HepG2 (cell line): ENCODE results near the gene GIPC1. TPM values are rescaled to one million over a fixed set of nuclear protein-coding genes. Genes with fewer than 3 reads are reported as not detected.

Experiments used
- AHR ChIP-seq: IDR thresholded peaks from 2 replicates; pipeline ENCODE4 v1.6.1; 2018; ENCODE audit warnings: missing genetic modification reagents, missing compliant biosample characterization
- AKAP8 ChIP-seq: sonication (generic); formaldehyde crosslinking; IDR thresholded peaks from 2 replicates; pipeline ENCODE4 v1.5.1; 2020; ENCODE audit warnings: mild to moderate bottlenecking, missing genetic modification reagents
- CAMTA2 ChIP-seq: sonication (generic); formaldehyde crosslinking; IDR thresholded peaks from 2 replicates; pipeline ENCODE4 v1.4.0; 2020; ENCODE audit warnings: mild to moderate bottlenecking, missing genetic modification reagents, borderline replicate concordance
- CHD4 ChIP-seq: fragments of 200-600 bp; sonication (generic); IDR thresholded peaks from 2 replicates; pipeline ENCODE4 v1.7.0; 2017; ENCODE audit warnings: mild to moderate bottlenecking, low read length, borderline replicate concordance
- MTF2 ChIP-seq: sonication (generic); formaldehyde crosslinking; IDR thresholded peaks from 2 replicates; pipeline ENCODE4 v1.5.0; 2020; ENCODE audit warnings: missing genetic modification reagents, borderline replicate concordance
- MYC ChIP-seq: sonication (generic); formaldehyde crosslinking; IDR thresholded peaks from 2 replicates; pipeline ENCODE4 v1.9.0; 2021; ENCODE audit warnings: missing genetic modification reagents, borderline replicate concordance
- SATB2 ChIP-seq: sonication (generic); formaldehyde crosslinking; IDR thresholded peaks from 2 replicates; pipeline ENCODE4 v1.5.0; 2020; ENCODE audit warnings: missing genetic modification reagents
- SP140L ChIP-seq: sonication (generic); formaldehyde crosslinking; IDR thresholded peaks from 2 replicates; pipeline ENCODE4 v1.4.0; 2020; ENCODE audit warnings: missing genetic modification reagents, borderline replicate concordance
- ZNF383 ChIP-seq: sonication (generic); formaldehyde crosslinking; IDR thresholded peaks from 2 replicates; pipeline ENCODE4 v1.4.0; 2020; ENCODE audit warnings: missing genetic modification reagents, mild to moderate bottlenecking, borderline replicate concordance
- ZNF775 ChIP-seq: sonication (generic); formaldehyde crosslinking; IDR thresholded peaks from 2 replicates; pipeline ENCODE4 v1.4.0; 2020; ENCODE audit warnings: missing genetic modification reagents, mild to moderate bottlenecking, moderate library complexity, borderline replicate concordance
- polyA plus RNA-seq, 8 experiments: library from polyadenylated mRNA; depleted of rRNA in 3 of 8; stranded (reverse) in 7 of 8; unstranded in 1 of 8; fragments of >200 nt; fragmentation: Illumina TruSeq in 4 of 8; extraction: Trizol in 4 of 8; gene quantifications; 2 replicates each; pipeline versions ENCODE4 v1.2.1 to v1.2.3, GENCODE V29; 2011 to 2016; ENCODE audit warnings: low read depth in 4 of 8, missing spikeins in 1 of 8, mixed read lengths in 1 of 8; ENCODE audit not compliant: insufficient read depth in 1 of 8
- total RNA-seq, 5 experiments: library from RNA; depleted of rRNA; stranded (reverse); fragments of >200 nt; fragmentation: Illumina TruSeq; extraction: Trizol; gene quantifications; 2 replicates each; pipeline ENCODE4 v1.2.3, GENCODE V29; 2016; ENCODE audit warnings: low read depth in 1 of 5
- TF ChIP-seq, protein P1 (sequence below): sonication (generic); formaldehyde crosslinking; IDR thresholded peaks from 2 replicates; pipeline ENCODE4 v1.4.0; 2020; ENCODE audit warnings: missing genetic modification reagents, borderline replicate concordance
- TF ChIP-seq, protein P2 (sequence below): sonication (generic); formaldehyde crosslinking; IDR thresholded peaks from 2 replicates; pipeline ENCODE4 v1.5.1; 2020; ENCODE audit warnings: missing genetic modification reagents, mild to moderate bottlenecking, borderline replicate concordance
- TF ChIP-seq, protein P3 (sequence below): sonication (generic); formaldehyde crosslinking; IDR thresholded peaks from 2 replicates; pipeline ENCODE4 v1.4.0; 2020; ENCODE audit warnings: missing genetic modification reagents
- TF ChIP-seq, protein P4 (sequence below), 2 experiments: sonication (generic) in 1 of 2; formaldehyde crosslinking in 1 of 2; IDR thresholded peaks; 2 replicates each; pipeline versions ENCODE4 v1.4.0 to v1.6.1; 2016 to 2020; ENCODE audit warnings: borderline replicate concordance in 1 of 2, low read depth in 1 of 2, mild to moderate bottlenecking in 1 of 2, missing genetic modification reagents in 1 of 2

GIPC1 gene
- total and polyA plus RNA-seq, 2 of the 13 experiments (the other 11 are each of a cell fraction or from before 2014, with no cell fraction given) = 27.1 to 48.1 TPM

DNA sequence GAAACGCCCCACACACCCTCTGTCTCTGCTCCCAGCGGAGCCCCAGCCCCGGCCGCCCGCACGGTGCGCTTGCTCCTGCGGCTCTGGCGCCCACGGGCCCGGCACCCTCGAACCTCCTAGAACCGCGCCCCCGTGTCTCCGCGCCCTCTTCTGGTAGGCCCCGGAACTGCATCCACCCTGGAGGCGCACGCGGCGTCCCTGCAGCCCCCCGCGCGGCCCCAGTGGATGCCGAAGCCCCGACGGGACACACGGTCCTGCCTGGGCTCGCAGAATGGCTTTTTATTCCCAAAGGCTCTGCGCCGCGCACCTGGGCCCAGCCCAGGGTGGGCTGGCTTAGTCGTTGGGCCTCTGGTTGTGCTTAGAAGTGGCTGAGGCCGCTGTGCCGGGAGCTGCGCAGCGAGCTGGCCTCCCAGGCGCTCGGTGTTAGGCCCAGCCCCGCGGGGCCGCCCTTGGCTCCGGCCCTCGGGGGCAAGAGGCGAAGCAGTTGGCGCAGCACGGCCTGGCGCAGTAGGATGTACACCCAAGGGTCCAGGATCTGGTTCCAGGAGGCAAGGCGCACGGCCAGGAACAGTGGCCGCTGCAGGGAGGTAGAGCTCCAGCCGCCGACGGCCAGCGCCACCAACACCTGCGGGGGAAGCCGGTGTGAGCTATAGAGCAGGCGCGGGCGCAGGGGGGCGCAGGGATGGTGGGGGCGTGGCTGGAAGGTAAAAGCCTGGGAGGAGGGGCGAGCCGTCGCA, 23.6 kb downstream of the GIPC1 start (continued):
- TF ChIP-seq, protein P1, sequence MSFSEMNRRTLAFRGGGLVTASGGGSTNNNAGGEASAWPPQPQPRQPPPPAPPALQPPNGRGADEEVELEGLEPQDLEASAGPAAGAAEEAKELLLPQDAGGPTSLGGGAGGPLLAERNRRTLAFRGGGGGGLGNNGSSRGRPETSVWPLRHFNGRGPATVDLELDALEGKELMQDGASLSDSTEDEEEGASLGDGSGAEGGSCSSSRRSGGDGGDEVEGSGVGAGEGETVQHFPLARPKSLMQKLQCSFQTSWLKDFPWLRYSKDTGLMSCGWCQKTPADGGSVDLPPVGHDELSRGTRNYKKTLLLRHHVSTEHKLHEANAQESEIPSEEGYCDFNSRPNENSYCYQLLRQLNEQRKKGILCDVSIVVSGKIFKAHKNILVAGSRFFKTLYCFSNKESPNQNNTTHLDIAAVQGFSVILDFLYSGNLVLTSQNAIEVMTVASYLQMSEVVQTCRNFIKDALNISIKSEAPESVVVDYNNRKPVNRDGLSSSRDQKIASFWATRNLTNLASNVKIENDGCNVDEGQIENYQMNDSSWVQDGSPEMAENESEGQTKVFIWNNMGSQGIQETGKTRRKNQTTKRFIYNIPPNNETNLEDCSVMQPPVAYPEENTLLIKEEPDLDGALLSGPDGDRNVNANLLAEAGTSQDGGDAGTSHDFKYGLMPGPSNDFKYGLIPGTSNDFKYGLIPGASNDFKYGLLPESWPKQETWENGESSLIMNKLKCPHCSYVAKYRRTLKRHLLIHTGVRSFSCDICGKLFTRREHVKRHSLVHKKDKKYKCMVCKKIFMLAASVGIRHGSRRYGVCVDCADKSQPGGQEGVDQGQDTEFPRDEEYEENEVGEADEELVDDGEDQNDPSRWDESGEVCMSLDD (CRISPR knock-in tag) = peak; percentile 55; the same call in 1 of the 2 replicates
- TF ChIP-seq ZNF775 (CRISPR knock-in tag) (no peak), CHD4 (no peak), ZNF383 (CRISPR knock-in tag) (no peak), SATB2 (CRISPR knock-in tag) (no peak), CAMTA2 (CRISPR knock-in tag) (peak; percentile 54; the same call in 1 of the 2 replicates), AKAP8 (peak; percentile 58; the same call in 1 of the 2 replicates), SP140L (CRISPR knock-in tag) (no peak), MYC (peak; percentile 77), AHR (CRISPR knock-in tag) (no peak), MTF2 (no peak)
- TF ChIP-seq, protein P2, sequence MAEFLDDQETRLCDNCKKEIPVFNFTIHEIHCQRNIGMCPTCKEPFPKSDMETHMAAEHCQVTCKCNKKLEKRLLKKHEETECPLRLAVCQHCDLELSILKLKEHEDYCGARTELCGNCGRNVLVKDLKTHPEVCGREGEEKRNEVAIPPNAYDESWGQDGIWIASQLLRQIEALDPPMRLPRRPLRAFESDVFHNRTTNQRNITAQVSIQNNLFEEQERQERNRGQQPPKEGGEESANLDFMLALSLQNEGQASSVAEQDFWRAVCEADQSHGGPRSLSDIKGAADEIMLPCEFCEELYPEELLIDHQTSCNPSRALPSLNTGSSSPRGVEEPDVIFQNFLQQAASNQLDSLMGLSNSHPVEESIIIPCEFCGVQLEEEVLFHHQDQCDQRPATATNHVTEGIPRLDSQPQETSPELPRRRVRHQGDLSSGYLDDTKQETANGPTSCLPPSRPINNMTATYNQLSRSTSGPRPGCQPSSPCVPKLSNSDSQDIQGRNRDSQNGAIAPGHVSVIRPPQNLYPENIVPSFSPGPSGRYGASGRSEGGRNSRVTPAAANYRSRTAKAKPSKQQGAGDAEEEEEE (CRISPR knock-in tag) = no peak
- TF ChIP-seq, protein P3, sequence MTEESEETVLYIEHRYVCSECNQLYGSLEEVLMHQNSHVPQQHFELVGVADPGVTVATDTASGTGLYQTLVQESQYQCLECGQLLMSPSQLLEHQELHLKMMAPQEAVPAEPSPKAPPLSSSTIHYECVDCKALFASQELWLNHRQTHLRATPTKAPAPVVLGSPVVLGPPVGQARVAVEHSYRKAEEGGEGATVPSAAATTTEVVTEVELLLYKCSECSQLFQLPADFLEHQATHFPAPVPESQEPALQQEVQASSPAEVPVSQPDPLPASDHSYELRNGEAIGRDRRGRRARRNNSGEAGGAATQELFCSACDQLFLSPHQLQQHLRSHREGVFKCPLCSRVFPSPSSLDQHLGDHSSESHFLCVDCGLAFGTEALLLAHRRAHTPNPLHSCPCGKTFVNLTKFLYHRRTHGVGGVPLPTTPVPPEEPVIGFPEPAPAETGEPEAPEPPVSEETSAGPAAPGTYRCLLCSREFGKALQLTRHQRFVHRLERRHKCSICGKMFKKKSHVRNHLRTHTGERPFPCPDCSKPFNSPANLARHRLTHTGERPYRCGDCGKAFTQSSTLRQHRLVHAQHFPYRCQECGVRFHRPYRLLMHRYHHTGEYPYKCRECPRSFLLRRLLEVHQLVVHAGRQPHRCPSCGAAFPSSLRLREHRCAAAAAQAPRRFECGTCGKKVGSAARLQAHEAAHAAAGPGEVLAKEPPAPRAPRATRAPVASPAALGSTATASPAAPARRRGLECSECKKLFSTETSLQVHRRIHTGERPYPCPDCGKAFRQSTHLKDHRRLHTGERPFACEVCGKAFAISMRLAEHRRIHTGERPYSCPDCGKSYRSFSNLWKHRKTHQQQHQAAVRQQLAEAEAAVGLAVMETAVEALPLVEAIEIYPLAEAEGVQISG (CRISPR knock-in tag) = peak; percentile 48; the same call in 1 of the 2 replicates
- TF ChIP-seq, protein P4, sequence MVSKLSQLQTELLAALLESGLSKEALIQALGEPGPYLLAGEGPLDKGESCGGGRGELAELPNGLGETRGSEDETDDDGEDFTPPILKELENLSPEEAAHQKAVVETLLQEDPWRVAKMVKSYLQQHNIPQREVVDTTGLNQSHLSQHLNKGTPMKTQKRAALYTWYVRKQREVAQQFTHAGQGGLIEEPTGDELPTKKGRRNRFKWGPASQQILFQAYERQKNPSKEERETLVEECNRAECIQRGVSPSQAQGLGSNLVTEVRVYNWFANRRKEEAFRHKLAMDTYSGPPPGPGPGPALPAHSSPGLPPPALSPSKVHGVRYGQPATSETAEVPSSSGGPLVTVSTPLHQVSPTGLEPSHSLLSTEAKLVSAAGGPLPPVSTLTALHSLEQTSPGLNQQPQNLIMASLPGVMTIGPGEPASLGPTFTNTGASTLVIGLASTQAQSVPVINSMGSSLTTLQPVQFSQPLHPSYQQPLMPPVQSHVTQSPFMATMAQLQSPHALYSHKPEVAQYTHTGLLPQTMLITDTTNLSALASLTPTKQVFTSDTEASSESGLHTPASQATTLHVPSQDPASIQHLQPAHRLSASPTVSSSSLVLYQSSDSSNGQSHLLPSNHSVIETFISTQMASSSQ (IDR thresholded peaks at IDR 0.05; ENCODE audit: low read depth) = no peak
- TF ChIP-seq, protein P4 (CRISPR knock-in tag; IDR thresholded peaks at IDR 0.05; ENCODE audit: borderline replicate concordance) = no peak
